Astrocyte (in vitro differentiated cells and primary cell): ENCODE measurements around the gene CNKSR2.

Experiments used
- CTCF ChIP-seq: IDR thresholded peaks from 2 replicates; pipeline ENCODE4 v1.5.1; 2011; ENCODE audit warnings: low read depth, mild to moderate bottlenecking, inconsistent platforms, low read length, moderate library complexity; ENCODE audit not compliant: insufficient read depth
- EZH2 ChIP-seq: IDR thresholded peaks from 2 replicates; pipeline ENCODE4 v1.6.1; 2012; ENCODE audit warnings: mild to moderate bottlenecking, low read length, inconsistent platforms; ENCODE audit not compliant: insufficient read depth

DNA sequence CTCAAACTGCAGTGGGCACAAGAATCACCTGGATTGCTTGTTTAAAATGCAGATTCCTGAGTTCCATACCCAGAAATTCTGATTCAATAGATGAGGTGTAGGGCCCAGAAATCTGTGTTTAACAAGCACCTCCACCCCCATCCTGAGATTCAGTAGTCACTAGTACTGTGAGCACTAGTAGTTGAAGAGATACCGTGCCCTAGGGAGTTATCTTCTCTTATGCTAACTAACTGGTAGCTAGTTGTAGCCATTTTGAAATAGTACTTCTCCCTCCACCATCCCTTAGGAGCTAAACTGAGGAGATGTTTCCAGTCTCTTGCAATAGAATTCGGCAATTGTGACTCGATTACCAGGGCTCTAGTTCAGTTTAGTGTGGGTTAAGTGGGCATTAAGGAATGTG is 265.6 kb downstream of the CNKSR2 start:
- TF ChIP-seq CTCF (no peak), EZH2 (no peak)
